Vagina (tissue), 2 donors: ENCODE data around the gene EMID1.

ENCODE experiments used
- CTCF ChIP-seq, 3 experiments: fragments of 450-650 bp in 2 of 3; fragments of 200-600 bp in 1 of 3; sonication (generic) in 1 of 3; IDR thresholded peaks; one replicate each; pipeline ENCODE4 v1.5.1; 2017 to 2019; ENCODE audit warnings: antibody characterized with exemption in 3 of 3, mild to moderate bottlenecking in 2 of 3, moderate library complexity in 2 of 3
- POLR2A ChIP-seq, 2 donors: fragments of 450-650 bp; IDR thresholded peaks; one replicate each; pipeline ENCODE4 v1.6.1; 2017; ENCODE audit warnings: antibody characterized with exemption in 2 of 2, mild to moderate bottlenecking in 2 of 2, moderate library complexity in 2 of 2

GRCh38 chr22:29194184-29194583 is 11.5 kb upstream of the EMID1 start:
- no peak for TF ChIP-seq CTCF (IDR thresholded peaks at IDR 0.05)
- no peak for TF ChIP-seq POLR2A (IDR thresholded peaks at IDR 0.05)
